Neuronal stem cell (in vitro differentiated cells): ENCODE measurements around the gene FRAS1.

Experiments used
- DNase-seq: peaks from one replicate; pipeline ENCODE4 v3.0.0-alpha.2; 2013; ENCODE audit warnings: low spot score
- H2AFZ ChIP-seq: one replicate; pipeline ENCODE4 v1.6.1; 2013; ENCODE audit warnings: mild to moderate bottlenecking, low read length, inconsistent platforms
- H2AK5ac ChIP-seq: 2 replicates; pipeline ENCODE4 v1.6.1; 2013; ENCODE audit warnings: low read depth, mild to moderate bottlenecking, inconsistent platforms, low read length, moderate library complexity, mixed read lengths
- H2BK120ac ChIP-seq: 2 replicates; pipeline ENCODE4 v1.6.1; 2013; ENCODE audit warnings: low read depth, mild to moderate bottlenecking, inconsistent platforms, low read length, moderate library complexity, mixed read lengths
- H2BK12ac ChIP-seq: one replicate; pipeline ENCODE4 v1.6.1; 2013; ENCODE audit warnings: low read length, inconsistent platforms
- H2BK15ac ChIP-seq: 2 replicates; pipeline ENCODE4 v1.6.1; 2013; ENCODE audit warnings: mild to moderate bottlenecking, low read length, inconsistent platforms, mixed read lengths
- H2BK5ac ChIP-seq: one replicate; pipeline ENCODE4 v1.6.1; 2013; ENCODE audit warnings: inconsistent platforms, mild to moderate bottlenecking, low read length, moderate library complexity
- H3K14ac ChIP-seq: one replicate; pipeline ENCODE4 v1.6.1; 2013; ENCODE audit warnings: low read length, inconsistent platforms
- H3K18ac ChIP-seq: 2 replicates; pipeline ENCODE4 v1.6.1; 2013; ENCODE audit warnings: low read length, inconsistent platforms
- H3K23ac ChIP-seq: 2 replicates; pipeline ENCODE4 v1.6.1; 2013; ENCODE audit warnings: low read depth, mild to moderate bottlenecking, mixed read lengths, low read length, inconsistent platforms; ENCODE audit not compliant: poor library complexity
- H3K27ac ChIP-seq: replicated peaks from 3 replicates; pipeline ENCODE4 v1.5.1; 2013; ENCODE audit warnings: low read length, inconsistent platforms
- H3K27me3 ChIP-seq, 3 experiments: 2 replicates each; pipeline ENCODE4 v1.6.1; 2013; ENCODE audit warnings: low read length in 3 of 3, mild to moderate bottlenecking in 2 of 3, inconsistent platforms in 1 of 3, low read depth in 1 of 3, mixed read lengths in 1 of 3, moderate library complexity in 1 of 3; ENCODE audit not compliant: control insufficient read depth in 3 of 3, insufficient read depth in 3 of 3
- H3K36me3 ChIP-seq, 2 donors: replicated peaks in 1 of 2; 2 replicates each; pipeline ENCODE4 v1.6.1; 2013; ENCODE audit warnings: low read length in 2 of 2; ENCODE audit not compliant: control insufficient read depth in 2 of 2, insufficient read depth in 2 of 2
- H3K4ac ChIP-seq: 2 replicates; pipeline ENCODE4 v1.6.1; 2013; ENCODE audit warnings: inconsistent platforms, mild to moderate bottlenecking, low read length, moderate library complexity
- H3K4me1 ChIP-seq, 2 donors: 1 replicate in 1 of 2; 2 replicates in 1 of 2; pipeline ENCODE4 v1.6.1; 2013; ENCODE audit warnings: low read length in 2 of 2, low read depth in 1 of 2; ENCODE audit not compliant: control insufficient read depth in 2 of 2, insufficient read depth in 1 of 2
- H3K4me2 ChIP-seq: one replicate; pipeline ENCODE4 v1.6.1; 2013; ENCODE audit warnings: mild to moderate bottlenecking, low read length, inconsistent platforms; ENCODE audit not compliant: insufficient read depth, poor library complexity, severe bottlenecking
- H3K4me3 ChIP-seq, 2 donors: 2 replicates each; pipeline ENCODE4 v1.5.1; 2013; ENCODE audit warnings: low read length in 2 of 2, mild to moderate bottlenecking in 2 of 2, inconsistent platforms in 1 of 2, moderate library complexity in 1 of 2
- H3K79me1 ChIP-seq: one replicate; pipeline ENCODE4 v1.6.1; 2013; ENCODE audit warnings: low read depth, mild to moderate bottlenecking, inconsistent platforms, low read length, moderate library complexity
- H3K9ac ChIP-seq: one replicate; pipeline ENCODE4 v1.6.1; 2013; ENCODE audit warnings: mild to moderate bottlenecking, low read depth, low read length, inconsistent platforms; ENCODE audit not compliant: poor library complexity
- H3K9me3 ChIP-seq, 2 donors: replicated peaks in 1 of 2; 2 replicates each; pipeline versions ENCODE3 to v1.6.1; 2013; ENCODE audit warnings: low read length in 2 of 2, mild to moderate bottlenecking in 2 of 2, inconsistent platforms in 1 of 2, low read depth in 1 of 2, mixed read lengths in 1 of 2, moderate library complexity in 1 of 2; ENCODE audit not compliant: control insufficient read depth in 2 of 2, insufficient read depth in 1 of 2
- H4K8ac ChIP-seq: one replicate; pipeline ENCODE4 v1.6.1; 2013; ENCODE audit warnings: low read depth, mild to moderate bottlenecking, inconsistent platforms, low read length, moderate library complexity
- H4K91ac ChIP-seq: one replicate; pipeline ENCODE4 v1.6.1; 2013; ENCODE audit warnings: low read length, low read depth, mild to moderate bottlenecking, inconsistent platforms; ENCODE audit not compliant: poor library complexity
- WGBS, 2 donors: extraction: QIAGEN DNeasy Blood & Tissue Kit; methylation state at CpG; one replicate each; pipeline ENCODE4 v1.1.7; 2013; ENCODE audit warnings: missing lambda C conversion rate in 2 of 2, mixed read lengths in 1 of 2; ENCODE audit not compliant: insufficient read length in 2 of 2, insufficient replicate concordance in 1 of 2; ENCODE audit errors: extremely low coverage in 2 of 2; 5-methylcytosine and 5-hydroxymethylcytosine counted together

Gene FRAS1

DNA sequence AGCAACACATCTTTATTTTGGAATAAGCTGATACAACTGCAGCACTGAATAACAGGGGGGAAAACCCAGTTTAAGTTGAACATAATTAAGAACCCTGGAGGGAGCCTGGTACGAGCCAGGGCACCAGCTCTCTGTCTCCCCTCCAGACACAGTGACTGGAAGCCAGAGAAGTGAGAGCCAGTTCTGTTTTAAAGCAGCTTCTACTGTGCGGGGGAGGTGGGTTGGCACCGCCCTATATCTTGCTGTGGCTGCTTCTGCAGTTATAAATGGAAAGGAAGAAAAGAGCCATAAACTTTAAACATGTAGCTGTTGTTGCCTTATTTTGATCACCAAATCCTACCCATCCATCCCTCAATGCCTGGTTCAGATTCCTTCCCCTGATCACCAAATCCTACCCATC is 286.6 kb downstream of the FRAS1 start:
- Histone ChIP-seq H3K14ac (no peak overlapping the region), H3K9me3 (peaks cover 0 to 2% of the 10 kb centered on the region in 2 donors), H3K27me3 (no peaks in the 10 kb centered on the region), H3K23ac (no peak overlapping the region), H3K27ac (no peak overlapping the region), H2BK12ac (no peak overlapping the region), H2BK5ac (no peak overlapping the region), H3K36me3 (no peaks in the 10 kb centered on the region), H2AK5ac (no peak overlapping the region), H3K4me3 (no peak overlapping the region), H4K8ac (no peak overlapping the region), H4K91ac (no peak overlapping the region), H3K4ac (no peak overlapping the region), H2BK15ac (no peak overlapping the region), H2BK120ac (no peak overlapping the region), H3K9ac (no peak overlapping the region), H3K79me1 (no peaks in the 10 kb centered on the region), H3K4me2 (no peak overlapping the region), H3K18ac (no peak overlapping the region), H2AFZ (no peak overlapping the region), H3K4me1 (no peaks in the 10 kb centered on the region)
- no peak for DNase-seq
- no CpG with 5 or more reads among the region's 3 CpGs for WGBS, 2 donors

DNA sequence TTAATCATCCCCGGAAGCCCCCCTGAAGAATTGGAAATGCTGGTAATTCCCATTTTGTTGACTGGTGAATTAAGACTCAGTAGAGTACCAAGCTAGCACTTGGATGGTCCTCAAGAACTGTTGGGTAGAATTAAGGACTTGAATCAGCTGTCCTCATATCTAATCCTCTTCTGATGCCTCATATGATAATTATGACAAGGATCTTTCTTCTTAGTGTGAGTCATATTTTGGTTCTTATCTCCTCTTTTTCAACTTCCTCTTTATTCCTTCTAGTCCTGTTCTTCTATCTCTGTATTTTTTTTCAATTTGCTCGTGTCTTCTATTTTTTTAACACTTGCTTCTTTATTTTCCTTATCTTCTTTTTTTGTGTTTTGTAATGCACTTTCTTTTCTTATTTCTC is 288.1 kb downstream of the FRAS1 start:
- Histone ChIP-seq H2BK15ac (no peak overlapping the region), H3K18ac (no peak overlapping the region), H3K79me1 (no peaks in the 10 kb centered on the region), H4K8ac (no peak overlapping the region), H2AFZ (no peak overlapping the region), H3K4ac (no peak overlapping the region), H2AK5ac (no peak overlapping the region), H3K36me3 (no peaks in the 10 kb centered on the region), H3K14ac (no peak overlapping the region), H3K4me1 (no peaks in the 10 kb centered on the region), H4K91ac (no peak overlapping the region), H3K27ac (no peak overlapping the region), H3K23ac (no peak overlapping the region), H3K9ac (no peak overlapping the region), H2BK12ac (no peak overlapping the region), H3K9me3 (no peaks in the 10 kb centered on the region), H3K4me2 (no peak overlapping the region), H3K4me3 (no peak overlapping the region), H3K27me3 (no peaks in the 10 kb centered on the region), H2BK5ac (no peak overlapping the region), H2BK120ac (no peak overlapping the region)
- no CpG with 5 or more reads among the region's 2 CpGs for WGBS, 2 donors
- no peak for DNase-seq

- no CpG with 5 or more reads among the region's 5 CpGs for WGBS, 2 donors
- Histone ChIP-seq H3K27ac (no peak overlapping the region), H3K4me1 (no peaks in the 10 kb centered on the region), H3K4me2 (no peak overlapping the region), H4K8ac (no peak overlapping the region), H3K18ac (no peak overlapping the region), H3K9ac (no peak overlapping the region), H3K36me3 (no peaks in the 10 kb centered on the region), H3K4ac (no peak overlapping the region), H2AK5ac (no peak overlapping the region), H3K27me3 (no peaks in the 10 kb centered on the region), H3K23ac (no peak overlapping the region), H2BK120ac (no peak overlapping the region), H2AFZ (no peak overlapping the region), H2BK12ac (no peak overlapping the region), H2BK15ac (no peak overlapping the region), H4K91ac (no peak overlapping the region), H2BK5ac (no peak overlapping the region), H3K4me3 (no peak overlapping the region), H3K79me1 (no peaks in the 10 kb centered on the region), H3K14ac (no peak overlapping the region), H3K9me3 (no peaks in the 10 kb centered on the region)
- DNase-seq: no peak
These were observed 289.1 kb downstream of the FRAS1 start for GRCh38 chr4:78346222-78346621.

GRCh38 chr4:78347527-78347926 is 290.4 kb downstream of the FRAS1 start:
- Histone ChIP-seq H2AFZ (no peak overlapping the region), H3K9ac (no peak overlapping the region), H3K14ac (no peak overlapping the region), H2AK5ac (no peak overlapping the region), H3K18ac (no peak overlapping the region), H2BK15ac (no peak overlapping the region), H3K4ac (no peak overlapping the region), H3K4me2 (no peak overlapping the region), H2BK5ac (no peak overlapping the region), H3K9me3 (no peaks in the 10 kb centered on the region), H2BK12ac (no peak overlapping the region), H3K4me3 (no peak overlapping the region), H3K36me3 (no peaks in the 10 kb centered on the region), H4K91ac (no peak overlapping the region), H4K8ac (no peak overlapping the region), H3K23ac (no peak overlapping the region), H3K27ac (no peak overlapping the region), H2BK120ac (no peak overlapping the region), H3K4me1 (no peaks in the 10 kb centered on the region), H3K27me3 (no peaks in the 10 kb centered on the region), H3K79me1 (no peaks in the 10 kb centered on the region)
- WGBS, 2 donors: no CpG with 5 or more reads among the region's 3 CpGs
- DNase-seq: no peak
